MM.1S (cell line): Measurements from ENCODE around the gene EIF2A.
A peak's percentile ranks its signal among the peaks of the same experiment; 100 is the strongest.

Source experiments
- EZH2phosphoT487 ChIP-seq: fragments of 300-600 bp; sonication (generic); IDR thresholded peaks from 2 replicates; pipeline ENCODE4 v1.6.1; 2018; ENCODE audit warnings: antibody characterized with exemption, low read length
- TF ChIP-seq, protein P1 (sequence below): fragments of 300-600 bp; sonication (generic); IDR thresholded peaks from 2 replicates; pipeline ENCODE4 v1.5.1; 2016; ENCODE audit warnings: antibody characterized with exemption, low read length, mixed read lengths

DNA sequence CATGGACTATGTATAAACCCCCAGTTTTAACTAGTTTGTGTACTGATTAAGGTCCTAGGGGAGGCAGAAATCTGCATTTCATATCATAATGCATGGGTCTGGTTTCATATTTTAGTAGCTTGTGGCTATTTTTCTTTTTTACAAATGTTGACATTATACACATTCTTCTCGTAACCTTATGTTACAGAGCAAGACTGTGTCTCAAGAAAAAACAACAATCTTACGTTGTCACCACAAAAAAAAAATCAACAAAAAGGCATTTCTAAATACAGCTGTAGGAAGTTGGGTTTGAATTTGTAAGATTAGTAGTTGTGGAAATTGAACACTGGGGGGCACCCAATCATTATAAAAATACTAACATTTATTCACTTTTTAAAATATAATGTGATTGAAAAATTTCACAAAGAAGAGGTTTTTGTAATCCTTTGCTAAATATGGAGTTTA lies 18.2 kb upstream of the EIF2A start:
- TF ChIP-seq, protein P1, sequence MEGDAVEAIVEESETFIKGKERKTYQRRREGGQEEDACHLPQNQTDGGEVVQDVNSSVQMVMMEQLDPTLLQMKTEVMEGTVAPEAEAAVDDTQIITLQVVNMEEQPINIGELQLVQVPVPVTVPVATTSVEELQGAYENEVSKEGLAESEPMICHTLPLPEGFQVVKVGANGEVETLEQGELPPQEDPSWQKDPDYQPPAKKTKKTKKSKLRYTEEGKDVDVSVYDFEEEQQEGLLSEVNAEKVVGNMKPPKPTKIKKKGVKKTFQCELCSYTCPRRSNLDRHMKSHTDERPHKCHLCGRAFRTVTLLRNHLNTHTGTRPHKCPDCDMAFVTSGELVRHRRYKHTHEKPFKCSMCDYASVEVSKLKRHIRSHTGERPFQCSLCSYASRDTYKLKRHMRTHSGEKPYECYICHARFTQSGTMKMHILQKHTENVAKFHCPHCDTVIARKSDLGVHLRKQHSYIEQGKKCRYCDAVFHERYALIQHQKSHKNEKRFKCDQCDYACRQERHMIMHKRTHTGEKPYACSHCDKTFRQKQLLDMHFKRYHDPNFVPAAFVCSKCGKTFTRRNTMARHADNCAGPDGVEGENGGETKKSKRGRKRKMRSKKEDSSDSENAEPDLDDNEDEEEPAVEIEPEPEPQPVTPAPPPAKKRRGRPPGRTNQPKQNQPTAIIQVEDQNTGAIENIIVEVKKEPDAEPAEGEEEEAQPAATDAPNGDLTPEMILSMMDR, result peak; percentile 39
- no peak for TF ChIP-seq EZH2phosphoT487
